ENCODE data around the gene FES. TPM values are rescaled to one million over a fixed set of nuclear protein-coding genes. Genes with fewer than 3 reads are reported as not detected.

The FES gene
- total RNA-seq, 4 donors from 2014 or later = 62.0 to 183 (median 72.1) TPM

- no peak for DNase-seq (ENCODE audit: low spot score in 2 of 2)
- Histone ChIP-seq H3K36me3 (peaks cover 5 to 70% (median 45%) of the 10 kb centered on the region in 3 donors), H3K27me3 (no peaks in the 10 kb centered on the region), H3K4me1 (peaks cover 0 to 20% (median 10%) of the 10 kb centered on the region in 4 donors), H3K9me3 (no peaks in the 10 kb centered on the region), H3K27ac (no peak overlapping the region), H3K4me3 (no peak overlapping the region)
- TF ChIP-seq, protein P1, sequence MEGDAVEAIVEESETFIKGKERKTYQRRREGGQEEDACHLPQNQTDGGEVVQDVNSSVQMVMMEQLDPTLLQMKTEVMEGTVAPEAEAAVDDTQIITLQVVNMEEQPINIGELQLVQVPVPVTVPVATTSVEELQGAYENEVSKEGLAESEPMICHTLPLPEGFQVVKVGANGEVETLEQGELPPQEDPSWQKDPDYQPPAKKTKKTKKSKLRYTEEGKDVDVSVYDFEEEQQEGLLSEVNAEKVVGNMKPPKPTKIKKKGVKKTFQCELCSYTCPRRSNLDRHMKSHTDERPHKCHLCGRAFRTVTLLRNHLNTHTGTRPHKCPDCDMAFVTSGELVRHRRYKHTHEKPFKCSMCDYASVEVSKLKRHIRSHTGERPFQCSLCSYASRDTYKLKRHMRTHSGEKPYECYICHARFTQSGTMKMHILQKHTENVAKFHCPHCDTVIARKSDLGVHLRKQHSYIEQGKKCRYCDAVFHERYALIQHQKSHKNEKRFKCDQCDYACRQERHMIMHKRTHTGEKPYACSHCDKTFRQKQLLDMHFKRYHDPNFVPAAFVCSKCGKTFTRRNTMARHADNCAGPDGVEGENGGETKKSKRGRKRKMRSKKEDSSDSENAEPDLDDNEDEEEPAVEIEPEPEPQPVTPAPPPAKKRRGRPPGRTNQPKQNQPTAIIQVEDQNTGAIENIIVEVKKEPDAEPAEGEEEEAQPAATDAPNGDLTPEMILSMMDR (IDR thresholded peaks at IDR 0.05) = no peak
- TF ChIP-seq EP300 (IDR thresholded peaks at IDR 0.05) (no peak), POLR2A (IDR thresholded peaks at IDR 0.05) (no peak)
- 90 to 95% methylated on average over 7 of the region's 7 CpGs for WGBS, 2 donors
Observed at GRCh38 chr15:90939756-90940155, 55.5 kb downstream of the FES start.

- no peak overlapping the region for H3K4me3 ChIP-seq
- TF ChIP-seq EP300 (IDR thresholded peaks at IDR 0.05) (no peak), POLR2A (IDR thresholded peaks at IDR 0.05) (no peak)
- TF ChIP-seq, protein P1 (IDR thresholded peaks at IDR 0.05) = no peak
- 96% methylated on average over 4 of the region's 4 CpGs for WGBS, 2 donors
- no peak for DNase-seq (ENCODE audit: low spot score in 2 of 2)
- peaks cover 0 to 12% (median 4%) of the 10 kb centered on the region in 4 donors for H3K4me1 ChIP-seq
- no peaks in the 10 kb centered on the region for H3K27me3 ChIP-seq
- H3K36me3 ChIP-seq = peaks cover 5 to 82% (median 49%) of the 10 kb centered on the region in 3 donors
- H3K27ac ChIP-seq = no peak overlapping the region
- H3K9me3 ChIP-seq = no peaks in the 10 kb centered on the region
Observed at GRCh38 chr15:90941038-90941437, 56.7 kb downstream of the FES start.

DNA sequence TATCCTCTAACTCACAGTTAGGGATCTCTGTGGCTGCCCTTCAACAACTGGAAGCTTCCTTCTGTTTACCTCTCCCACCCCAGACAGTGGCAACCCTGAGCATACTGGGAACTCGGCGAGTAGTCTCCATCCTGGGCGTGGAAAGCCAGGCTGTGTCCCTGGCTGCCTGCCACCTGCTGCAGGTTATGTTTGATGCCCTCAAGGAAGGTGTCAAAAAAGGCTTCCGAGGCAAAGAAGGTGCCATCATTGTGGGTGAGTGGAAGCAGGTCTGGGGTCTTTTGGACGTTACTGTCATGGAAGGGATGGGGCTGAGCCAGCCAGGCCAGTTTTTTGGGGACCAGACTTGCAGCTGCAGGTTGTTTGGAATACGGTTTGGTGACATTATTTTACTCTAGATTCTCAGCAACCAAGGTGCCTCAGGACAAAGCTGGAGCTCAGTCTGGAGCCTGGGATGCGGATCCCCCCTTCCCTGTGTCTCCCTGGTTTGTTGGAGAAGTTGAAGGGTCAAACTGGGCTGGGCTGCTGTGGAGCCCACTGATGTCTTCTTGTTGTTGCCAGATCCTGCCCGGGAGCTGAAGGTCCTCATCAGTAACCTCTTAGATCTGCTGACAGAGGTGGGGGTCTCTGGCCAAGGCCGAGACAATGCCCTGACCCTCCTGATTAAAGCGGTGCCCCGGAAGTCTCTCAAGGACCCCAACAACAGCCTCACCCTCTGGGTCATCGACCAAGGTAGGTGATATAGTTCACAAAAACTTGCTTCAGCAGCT is 58.2 kb downstream of the FES start:
- no peak for DNase-seq (ENCODE audit: low spot score in 2 of 2)
- WGBS, 2 donors = 93% methylated on average over 11 to 12 of the region's 12 CpGs
- H3K4me3 ChIP-seq = no peak overlapping the region
- H3K27me3 ChIP-seq = no peaks in the 10 kb centered on the region
- TF ChIP-seq POLR2A (IDR thresholded peaks at IDR 0.05) (no peak), EP300 (IDR thresholded peaks at IDR 0.05) (no peak)
- TF ChIP-seq, protein P1 (IDR thresholded peaks at IDR 0.05) = no peak
- peaks cover 5 to 97% (median 57%) of the 10 kb centered on the region in 3 donors for H3K36me3 ChIP-seq
- H3K27ac ChIP-seq = no peak overlapping the region
- no peaks in the 10 kb centered on the region for H3K9me3 ChIP-seq
- H3K4me1 ChIP-seq = no peaks in the 10 kb centered on the region

- TF ChIP-seq EP300 (IDR thresholded peaks at IDR 0.05) (no peak), POLR2A (IDR thresholded peaks at IDR 0.05) (no peak)
- Histone ChIP-seq H3K27me3 (no peaks in the 10 kb centered on the region), H3K4me1 (no peaks in the 10 kb centered on the region), H3K4me3 (no peak overlapping the region), H3K27ac (no peak overlapping the region), H3K36me3 (peaks cover 5 to 100% (median 55%) of the 10 kb centered on the region in 3 donors), H3K9me3 (no peaks in the 10 kb centered on the region)
- no peak for DNase-seq (ENCODE audit: low spot score in 2 of 2)
- 88 to 96% methylated on average over 7 of the region's 7 CpGs for WGBS, 2 donors
Observed at GRCh38 chr15:90945091-90945490, 60.8 kb downstream of the FES start.

Small RNA genes lying within 50 kb of the gene (small RNA-seq; reads per million reads assigned to genes)
- not detected for gene RN7SL363P

Other genes with a start within 250 kb of the FES start
- 1 to 10 TPM in 2 of 4 donors, under 1 TPM in 2; 0.66 to 9.6 (median 1.0) TPM for gene BLM, start 167.2 kb upstream of the FES start, total RNA-seq
- gene FURIN, start 15.9 kb upstream of the FES start, total RNA-seq = 10 to 100 TPM; 28.7 to 71.1 (median 42.4) TPM
- 100 to 1,000 TPM in 3 of 4 donors, 10 to 100 TPM in 1; 83.5 to 178 (median 128) TPM for gene MAN2A2, start 18.8 kb downstream of the FES start, total RNA-seq
- gene HDDC3, start 48.0 kb downstream of the FES start, total RNA-seq = 10 to 100 TPM; 16.5 to 22.5 (median 18.7) TPM
- gene UNC45A, start 50.8 kb downstream of the FES start, total RNA-seq = 10 to 100 TPM; 47.7 to 64.2 (median 58.4) TPM
- gene RCCD1, start 70.4 kb downstream of the FES start, total RNA-seq = 10 to 100 TPM in 3 of 4 donors, 1 to 10 TPM in 1; 8.7 to 15.9 (median 12.5) TPM
- 10 to 100 TPM; 12.1 to 31.0 (median 14.9) TPM for gene PRC1, start 110.0 kb downstream of the FES start, total RNA-seq
- gene VPS33B, start 138.1 kb downstream of the FES start, total RNA-seq = 10 to 100 TPM in 2 of 4 donors, 1 to 10 TPM in 2; 8.7 to 10.9 (median 10.1) TPM
- 10 to 100 TPM in 3 of 4 donors, 1 to 10 TPM in 1; 8.3 to 20.5 (median 17.1) TPM for gene SV2B, start 215.8 kb downstream of the FES start, total RNA-seq

Data from tibial nerve (tissue), 4 donors.